NCI-H524 (cell line): ENCODE measurements around the gene ARHGEF38.
"Not testable (repeated sequence)": the region's sequence is repeated elsewhere in the genome, so short reads cannot be mapped to it uniquely, and the experiment has no call there.

ENCODE experiments used
- DNase-seq, 2 experiments: peaks; one replicate each; lab custom pipeline; 2025; lab: John Stamatoyannopoulos, UW

The ARHGEF38 gene

GRCh38 chr4:105652286-105652888, 100.0 kb downstream of the ARHGEF38 start:
- no peak for DNase-seq

GRCh38 chr4:105657117-105657765, 104.8 kb downstream of the ARHGEF38 start:
- DNase-seq, result no peak

- DNase-seq, result no peak
These were observed 106.8 kb downstream of the ARHGEF38 start for GRCh38 chr4:105659190-105659589.

- no peak for DNase-seq
These were observed 108.6 kb downstream of the ARHGEF38 start for GRCh38 chr4:105661028-105661427.

- DNase-seq, result no peak
These were observed 110.7 kb downstream of the ARHGEF38 start for GRCh38 chr4:105662935-105663675.

- peak in 1 of 2 experiments; percentile 10 for DNase-seq
These were observed 114.3 kb downstream of the ARHGEF38 start for GRCh38 chr4:105666693-105667092.

GRCh38 chr4:105670684-105671083, 118.3 kb downstream of the ARHGEF38 start:
- DNase-seq, result no peak

GRCh38 chr4:105671301-105671700, 118.9 kb downstream of the ARHGEF38 start:
- no peak for DNase-seq

GRCh38 chr4:105674011-105674410, 121.6 kb downstream of the ARHGEF38 start:
- no peak for DNase-seq

GRCh38 chr4:105677709-105678108, 125.3 kb downstream of the ARHGEF38 start:
- DNase-seq, result no peak

- DNase-seq, result no peak
These were observed 126.8 kb downstream of the ARHGEF38 start for GRCh38 chr4:105679186-105679585.

- no peak for DNase-seq
These were observed 130.6 kb downstream of the ARHGEF38 start for GRCh38 chr4:105683038-105683437.

GRCh38 chr4:105686571-105686970, 134.2 kb downstream of the ARHGEF38 start:
- DNase-seq, result no peak

- DNase-seq, result not testable (repeated sequence)
These were observed 142.4 kb downstream of the ARHGEF38 start for GRCh38 chr4:105694812-105695211.

- DNase-seq, result not testable (repeated sequence)
These were observed 143.4 kb downstream of the ARHGEF38 start for GRCh38 chr4:105695832-105696231.

GRCh38 chr4:105698607-105699006, 146.2 kb downstream of the ARHGEF38 start:
- no peak for DNase-seq

- DNase-seq, result no peak
These were observed 155.4 kb downstream of the ARHGEF38 start for GRCh38 chr4:105707782-105708180.

GRCh38 chr4:105708181-105709080, 156.0 kb downstream of the ARHGEF38 start, which contains the start of the genes GSTCD and INTS12:
GSTCD (plus strand) TSS chr4:105708784; CDS start chr4:105717614, 8,830 bp downstream.
INTS12 (minus strand) TSS chr4:105708689; CDS start chr4:105700005, 8,684 bp downstream.
- peak; percentile 66 to 84 for DNase-seq

- peak in 1 of 2 experiments; percentile 6 for DNase-seq
These were observed 156.6 kb downstream of the ARHGEF38 start for GRCh38 chr4:105709081-105709450.

- no peak for DNase-seq
These were observed 157.7 kb downstream of the ARHGEF38 start for GRCh38 chr4:105710012-105710600.

GRCh38 chr4:105710678-105711077, 158.3 kb downstream of the ARHGEF38 start:
- peak; percentile 9 to 44 for DNase-seq
